HG03571 (cell line): ENCODE data around the gene CNN1.
"Not testable (repeated sequence)": the region's sequence is repeated elsewhere in the genome, so short reads cannot be mapped to it uniquely, and the experiment has no call there.

Source experiments
- ATAC-seq: cut with Tn5 transposase; IDR thresholded peaks from one replicate; pipeline ENCODE4 v1.9.1; 2021; ENCODE audit not compliant: unreplicated experiment

Gene CNN1

DNA sequence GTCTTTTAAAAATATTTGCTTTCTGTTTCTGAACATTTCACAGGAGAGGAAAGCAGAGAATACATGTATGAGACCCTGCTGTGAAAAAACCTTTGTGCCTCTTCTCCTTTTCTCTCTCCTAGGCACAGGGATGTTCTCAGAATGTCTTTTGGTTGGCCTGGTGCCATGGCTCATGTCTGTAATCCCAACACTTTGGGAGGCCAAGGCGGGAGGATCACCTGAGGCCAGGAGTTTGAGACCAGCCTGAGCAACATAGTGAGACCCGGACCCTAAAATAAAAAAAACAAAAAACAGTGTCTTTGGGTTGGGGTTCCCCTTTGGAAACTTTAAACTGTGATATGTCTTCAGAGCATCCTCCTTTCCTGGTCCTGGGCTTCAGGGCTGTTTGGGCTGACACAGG is 60.1 kb downstream of the CNN1 start:
- ATAC-seq: no peak

GRCh38 chr19:11599704-11600103 is 61.1 kb downstream of the CNN1 start:
- not testable (repeated sequence) for ATAC-seq
